WTC11 (cell line): ENCODE data around the gene DACT1. TPM values are rescaled to one million over a fixed set of nuclear protein-coding genes. Genes with fewer than 3 reads are reported as not detected.

Source experiments
- ATAC-seq: fragments of 200-7000 bp; cut with Tn5 transposase; 2 replicates; pipeline ENCODE4 v1.10.0; 2021; ENCODE audit warnings: mild to moderate bottlenecking, moderate library complexity
- CTCF ChIA-PET: fragments of 300-600 bp; sonication (Branson Sonifier 250); formaldehyde crosslinking; loops from one replicate; lab custom pipeline; 2021; ENCODE audit warnings: antibody characterized with exemption; lab: Charles Lee
- POLR2A ChIA-PET: fragments of 350-600 bp; sonication (Branson Sonifier 250); formaldehyde crosslinking; loops from one replicate; lab custom pipeline; 2021; ENCODE audit warnings: antibody characterized with exemption; lab: Charles Lee
- DNase-seq: peaks from one replicate; pipeline ENCODE4 v3.0.0; 2021; ENCODE audit warnings: low spot score
- H3K27ac Mint-ChIP-seq: 2 replicates; pipeline ENCODE4 v1.8.0; 2021; ENCODE audit warnings: mixed read lengths
- H3K27me3 Mint-ChIP-seq: 2 replicates; pipeline ENCODE4 v1.8.0; 2021; ENCODE audit warnings: low read depth, mild to moderate bottlenecking, moderate library complexity, mixed read lengths
- H3K36me3 Mint-ChIP-seq: 2 replicates; pipeline ENCODE4 v1.8.0; 2021; ENCODE audit warnings: mixed read lengths
- H3K4me1 Mint-ChIP-seq: 2 replicates; pipeline ENCODE4 v1.8.0; 2022; ENCODE audit warnings: mixed read lengths
- H3K4me3 Mint-ChIP-seq: 2 replicates; pipeline ENCODE4 v1.8.0; 2021; ENCODE audit warnings: mild to moderate bottlenecking, moderate library complexity, mixed read lengths
- H3K9me3 Mint-ChIP-seq: 2 replicates; pipeline ENCODE4 v1.8.0; 2021; ENCODE audit warnings: mixed read lengths
- ELF4 ChIP-seq: sonication (generic); formaldehyde crosslinking; IDR thresholded peaks from 2 replicates; pipeline ENCODE4 v1.8.1; 2022; ENCODE audit warnings: low read depth, mild to moderate bottlenecking, moderate library complexity, missing genetic modification reagents
- EMX1 ChIP-seq: fragments of 250-450 bp; sonication (Bioruptor Pico); IDR thresholded peaks from 2 replicates; pipeline ENCODE4 v1.8.0; 2021; ENCODE audit warnings: mild to moderate bottlenecking
- MXD4 ChIP-seq: fragments of 250-450 bp; sonication (Bioruptor Pico); IDR thresholded peaks from 2 replicates; pipeline ENCODE4 v1.8.0; 2021; ENCODE audit warnings: mild to moderate bottlenecking, moderate library complexity, borderline replicate concordance
- NR3C1 ChIP-seq: sonication (generic); formaldehyde crosslinking; conservative IDR thresholded peaks from 2 replicates; pipeline ENCODE4 v1.8.1; 2023; ENCODE audit warnings: low read depth, mild to moderate bottlenecking, missing genetic modification reagents
- PRRX2 ChIP-seq: fragments of 250-450 bp; sonication (Bioruptor Pico); IDR thresholded peaks from 2 replicates; pipeline ENCODE4 v1.8.0; 2021; ENCODE audit warnings: mild to moderate bottlenecking
- SMAD3 ChIP-seq: sonication (generic); formaldehyde crosslinking; IDR thresholded peaks from 2 replicates; pipeline ENCODE4 v1.8.0; 2022; ENCODE audit warnings: missing genetic modification reagents, mild to moderate bottlenecking, borderline replicate concordance
- SP1 ChIP-seq: sonication (generic); formaldehyde crosslinking; conservative IDR thresholded peaks from 2 replicates; pipeline ENCODE4 v1.8.1; 2022; ENCODE audit warnings: missing genetic modification reagents
- ZNF121 ChIP-seq: sonication (generic); formaldehyde crosslinking; IDR thresholded peaks from 2 replicates; pipeline ENCODE4 v1.8.0; 2023; ENCODE audit warnings: missing genetic modification reagents
- ZNF219 ChIP-seq: sonication (generic); formaldehyde crosslinking; IDR thresholded peaks from 2 replicates; pipeline ENCODE4 v1.8.0; 2023; ENCODE audit warnings: missing genetic modification reagents, mild to moderate bottlenecking, borderline replicate concordance
- ZNF317 ChIP-seq: sonication (generic); formaldehyde crosslinking; IDR thresholded peaks from 2 replicates; pipeline ENCODE4 v1.8.1; 2023; ENCODE audit warnings: low read depth, mild to moderate bottlenecking, moderate library complexity, missing genetic modification reagents, borderline replicate concordance
- ZNF416 ChIP-seq: fragments of 250-450 bp; sonication (Bioruptor Pico); IDR thresholded peaks from 2 replicates; pipeline ENCODE4 v1.9.0; 2021; ENCODE audit warnings: mild to moderate bottlenecking, inconsistent platforms
- total RNA-seq: library from RNA; stranded (reverse); gene quantifications from 3 replicates; pipeline ENCODE4 v1.2.3, GENCODE V29; 2021
- TF ChIP-seq, protein P1 (sequence below): sonication (generic); formaldehyde crosslinking; IDR thresholded peaks from 2 replicates; pipeline ENCODE4 v1.8.0; 2023; ENCODE audit warnings: mild to moderate bottlenecking, missing genetic modification reagents
- TF ChIP-seq, protein P2 (sequence below): sonication (generic); formaldehyde crosslinking; IDR thresholded peaks from 2 replicates; pipeline ENCODE4 v1.8.1; 2023; ENCODE audit warnings: mild to moderate bottlenecking, missing genetic modification reagents, borderline replicate concordance
- TF ChIP-seq, protein P3 (sequence below): sonication (generic); formaldehyde crosslinking; IDR thresholded peaks from 2 replicates; pipeline ENCODE4 v1.8.0; 2022; ENCODE audit warnings: mild to moderate bottlenecking, missing genetic modification reagents
- TF ChIP-seq, protein P4 (sequence below): sonication (generic); formaldehyde crosslinking; conservative IDR thresholded peaks from 2 replicates; pipeline ENCODE4 v1.8.1; 2023; ENCODE audit warnings: mild to moderate bottlenecking, low read depth, missing genetic modification reagents, moderate library complexity
- TF ChIP-seq, protein P5 (sequence below): fragments of 250-450 bp; sonication (Bioruptor Pico); IDR thresholded peaks from 2 replicates; pipeline ENCODE4 v1.9.0; 2021; ENCODE audit warnings: moderate library complexity, mild to moderate bottlenecking, inconsistent platforms, borderline replicate concordance
- TF ChIP-seq, protein P6 (sequence below): sonication (generic); formaldehyde crosslinking; IDR thresholded peaks from 2 replicates; pipeline ENCODE4 v1.8.1; 2022; ENCODE audit warnings: low read depth, missing genetic modification reagents, borderline replicate concordance
- TF ChIP-seq, protein P7 (sequence below): sonication (generic); formaldehyde crosslinking; conservative IDR thresholded peaks from 2 replicates; pipeline ENCODE4 v1.8.1; 2022; ENCODE audit warnings: mild to moderate bottlenecking, missing genetic modification reagents
- TF ChIP-seq, protein P8 (sequence below): sonication (generic); formaldehyde crosslinking; IDR thresholded peaks from 2 replicates; pipeline ENCODE4 v1.8.0; 2022; ENCODE audit warnings: mild to moderate bottlenecking, missing genetic modification reagents

The DACT1 gene
- total RNA-seq, 1 experiment from 2014 or later = 21.2 TPM

DNA sequence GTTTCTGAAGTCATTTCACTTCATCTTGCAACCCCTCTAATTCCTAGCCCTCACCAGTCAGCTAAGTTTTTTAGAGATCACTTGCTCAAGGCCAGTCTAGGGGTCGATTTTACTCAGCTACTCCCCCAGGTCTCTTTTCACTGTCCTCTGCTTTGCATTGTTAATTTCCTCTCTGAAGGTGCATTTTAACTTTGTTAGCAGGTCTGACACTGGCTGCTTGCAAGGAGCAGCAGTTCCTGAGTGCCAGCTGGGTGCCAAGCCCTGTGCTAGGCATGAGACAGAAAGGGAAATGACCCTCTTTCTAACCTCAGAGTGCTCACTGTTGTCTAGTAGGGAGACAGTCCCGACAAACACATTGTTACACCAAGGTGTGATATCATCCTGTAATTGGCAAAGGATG is 17.8 kb upstream of the DACT1 start:
- H3K9me3 Mint-ChIP-seq = no peaks in the 10 kb centered on the region
- H3K27ac Mint-ChIP-seq = peak overlapping the region; percentile 79
- ATAC-seq = peak; percentile 71
- ChIA-PET POLR2A (no interaction called here), CTCF (interaction anchor here (0.5 to 1.6 kb wide), 2 partner anchors 11 to 219 kb away, joined by 4 read pairs; no protein-coding TSS in a partner anchor)
- H3K36me3 Mint-ChIP-seq = no peaks in the 10 kb centered on the region
- TF ChIP-seq, protein P1, sequence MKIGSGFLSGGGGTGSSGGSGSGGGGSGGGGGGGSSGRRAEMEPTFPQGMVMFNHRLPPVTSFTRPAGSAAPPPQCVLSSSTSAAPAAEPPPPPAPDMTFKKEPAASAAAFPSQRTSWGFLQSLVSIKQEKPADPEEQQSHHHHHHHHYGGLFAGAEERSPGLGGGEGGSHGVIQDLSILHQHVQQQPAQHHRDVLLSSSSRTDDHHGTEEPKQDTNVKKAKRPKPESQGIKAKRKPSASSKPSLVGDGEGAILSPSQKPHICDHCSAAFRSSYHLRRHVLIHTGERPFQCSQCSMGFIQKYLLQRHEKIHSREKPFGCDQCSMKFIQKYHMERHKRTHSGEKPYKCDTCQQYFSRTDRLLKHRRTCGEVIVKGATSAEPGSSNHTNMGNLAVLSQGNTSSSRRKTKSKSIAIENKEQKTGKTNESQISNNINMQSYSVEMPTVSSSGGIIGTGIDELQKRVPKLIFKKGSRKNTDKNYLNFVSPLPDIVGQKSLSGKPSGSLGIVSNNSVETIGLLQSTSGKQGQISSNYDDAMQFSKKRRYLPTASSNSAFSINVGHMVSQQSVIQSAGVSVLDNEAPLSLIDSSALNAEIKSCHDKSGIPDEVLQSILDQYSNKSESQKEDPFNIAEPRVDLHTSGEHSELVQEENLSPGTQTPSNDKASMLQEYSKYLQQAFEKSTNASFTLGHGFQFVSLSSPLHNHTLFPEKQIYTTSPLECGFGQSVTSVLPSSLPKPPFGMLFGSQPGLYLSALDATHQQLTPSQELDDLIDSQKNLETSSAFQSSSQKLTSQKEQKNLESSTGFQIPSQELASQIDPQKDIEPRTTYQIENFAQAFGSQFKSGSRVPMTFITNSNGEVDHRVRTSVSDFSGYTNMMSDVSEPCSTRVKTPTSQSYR = no peak
- TF ChIP-seq, protein P2, sequence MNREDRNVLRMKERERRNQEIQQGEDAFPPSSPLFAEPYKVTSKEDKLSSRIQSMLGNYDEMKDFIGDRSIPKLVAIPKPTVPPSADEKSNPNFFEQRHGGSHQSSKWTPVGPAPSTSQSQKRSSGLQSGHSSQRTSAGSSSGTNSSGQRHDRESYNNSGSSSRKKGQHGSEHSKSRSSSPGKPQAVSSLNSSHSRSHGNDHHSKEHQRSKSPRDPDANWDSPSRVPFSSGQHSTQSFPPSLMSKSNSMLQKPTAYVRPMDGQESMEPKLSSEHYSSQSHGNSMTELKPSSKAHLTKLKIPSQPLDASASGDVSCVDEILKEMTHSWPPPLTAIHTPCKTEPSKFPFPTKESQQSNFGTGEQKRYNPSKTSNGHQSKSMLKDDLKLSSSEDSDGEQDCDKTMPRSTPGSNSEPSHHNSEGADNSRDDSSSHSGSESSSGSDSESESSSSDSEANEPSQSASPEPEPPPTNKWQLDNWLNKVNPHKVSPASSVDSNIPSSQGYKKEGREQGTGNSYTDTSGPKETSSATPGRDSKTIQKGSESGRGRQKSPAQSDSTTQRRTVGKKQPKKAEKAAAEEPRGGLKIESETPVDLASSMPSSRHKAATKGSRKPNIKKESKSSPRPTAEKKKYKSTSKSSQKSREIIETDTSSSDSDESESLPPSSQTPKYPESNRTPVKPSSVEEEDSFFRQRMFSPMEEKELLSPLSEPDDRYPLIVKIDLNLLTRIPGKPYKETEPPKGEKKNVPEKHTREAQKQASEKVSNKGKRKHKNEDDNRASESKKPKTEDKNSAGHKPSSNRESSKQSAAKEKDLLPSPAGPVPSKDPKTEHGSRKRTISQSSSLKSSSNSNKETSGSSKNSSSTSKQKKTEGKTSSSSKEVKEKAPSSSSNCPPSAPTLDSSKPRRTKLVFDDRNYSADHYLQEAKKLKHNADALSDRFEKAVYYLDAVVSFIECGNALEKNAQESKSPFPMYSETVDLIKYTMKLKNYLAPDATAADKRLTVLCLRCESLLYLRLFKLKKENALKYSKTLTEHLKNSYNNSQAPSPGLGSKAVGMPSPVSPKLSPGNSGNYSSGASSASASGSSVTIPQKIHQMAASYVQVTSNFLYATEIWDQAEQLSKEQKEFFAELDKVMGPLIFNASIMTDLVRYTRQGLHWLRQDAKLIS (CRISPR knock-in tag) = no peak
- TF ChIP-seq EMX1 = no peak
- no peak for TF ChIP-seq ZNF416 (CRISPR knock-in tag)
- TF ChIP-seq ZNF317 (CRISPR knock-in tag) = no peak
- no peak for TF ChIP-seq ELF4 (CRISPR knock-in tag)
- TF ChIP-seq ZNF219 (CRISPR knock-in tag) = no peak
- TF ChIP-seq PRRX2 (CRISPR knock-in tag) = no peak
- TF ChIP-seq SMAD3 (CRISPR knock-in tag) = no peak
- TF ChIP-seq, protein P3, sequence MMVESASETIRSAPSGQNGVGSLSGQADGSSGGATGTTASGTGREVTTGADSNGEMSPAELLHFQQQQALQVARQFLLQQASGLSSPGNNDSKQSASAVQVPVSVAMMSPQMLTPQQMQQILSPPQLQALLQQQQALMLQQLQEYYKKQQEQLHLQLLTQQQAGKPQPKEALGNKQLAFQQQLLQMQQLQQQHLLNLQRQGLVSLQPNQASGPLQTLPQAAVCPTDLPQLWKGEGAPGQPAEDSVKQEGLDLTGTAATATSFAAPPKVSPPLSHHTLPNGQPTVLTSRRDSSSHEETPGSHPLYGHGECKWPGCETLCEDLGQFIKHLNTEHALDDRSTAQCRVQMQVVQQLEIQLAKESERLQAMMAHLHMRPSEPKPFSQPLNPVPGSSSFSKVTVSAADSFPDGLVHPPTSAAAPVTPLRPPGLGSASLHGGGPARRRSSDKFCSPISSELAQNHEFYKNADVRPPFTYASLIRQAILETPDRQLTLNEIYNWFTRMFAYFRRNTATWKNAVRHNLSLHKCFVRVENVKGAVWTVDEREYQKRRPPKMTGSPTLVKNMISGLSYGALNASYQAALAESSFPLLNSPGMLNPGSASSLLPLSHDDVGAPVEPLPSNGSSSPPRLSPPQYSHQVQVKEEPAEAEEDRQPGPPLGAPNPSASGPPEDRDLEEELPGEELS (CRISPR knock-in tag) = no peak
- TF ChIP-seq, protein P4, sequence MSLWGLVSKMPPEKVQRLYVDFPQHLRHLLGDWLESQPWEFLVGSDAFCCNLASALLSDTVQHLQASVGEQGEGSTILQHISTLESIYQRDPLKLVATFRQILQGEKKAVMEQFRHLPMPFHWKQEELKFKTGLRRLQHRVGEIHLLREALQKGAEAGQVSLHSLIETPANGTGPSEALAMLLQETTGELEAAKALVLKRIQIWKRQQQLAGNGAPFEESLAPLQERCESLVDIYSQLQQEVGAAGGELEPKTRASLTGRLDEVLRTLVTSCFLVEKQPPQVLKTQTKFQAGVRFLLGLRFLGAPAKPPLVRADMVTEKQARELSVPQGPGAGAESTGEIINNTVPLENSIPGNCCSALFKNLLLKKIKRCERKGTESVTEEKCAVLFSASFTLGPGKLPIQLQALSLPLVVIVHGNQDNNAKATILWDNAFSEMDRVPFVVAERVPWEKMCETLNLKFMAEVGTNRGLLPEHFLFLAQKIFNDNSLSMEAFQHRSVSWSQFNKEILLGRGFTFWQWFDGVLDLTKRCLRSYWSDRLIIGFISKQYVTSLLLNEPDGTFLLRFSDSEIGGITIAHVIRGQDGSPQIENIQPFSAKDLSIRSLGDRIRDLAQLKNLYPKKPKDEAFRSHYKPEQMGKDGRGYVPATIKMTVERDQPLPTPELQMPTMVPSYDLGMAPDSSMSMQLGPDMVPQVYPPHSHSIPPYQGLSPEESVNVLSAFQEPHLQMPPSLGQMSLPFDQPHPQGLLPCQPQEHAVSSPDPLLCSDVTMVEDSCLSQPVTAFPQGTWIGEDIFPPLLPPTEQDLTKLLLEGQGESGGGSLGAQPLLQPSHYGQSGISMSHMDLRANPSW (CRISPR knock-in tag) = no peak
- TF ChIP-seq ZNF121 (CRISPR knock-in tag) = no peak
- TF ChIP-seq, protein P5, sequence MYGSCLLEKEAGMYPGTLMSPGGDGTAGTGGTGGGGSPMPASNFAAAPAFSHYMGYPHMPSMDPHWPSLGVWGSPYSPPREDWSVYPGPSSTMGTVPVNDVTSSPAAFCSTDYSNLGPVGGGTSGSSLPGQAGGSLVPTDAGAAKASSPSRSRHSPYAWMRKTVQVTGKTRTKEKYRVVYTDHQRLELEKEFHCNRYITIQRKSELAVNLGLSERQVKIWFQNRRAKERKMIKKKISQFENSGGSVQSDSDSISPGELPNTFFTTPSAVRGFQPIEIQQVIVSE = no peak
- TF ChIP-seq, protein P6, sequence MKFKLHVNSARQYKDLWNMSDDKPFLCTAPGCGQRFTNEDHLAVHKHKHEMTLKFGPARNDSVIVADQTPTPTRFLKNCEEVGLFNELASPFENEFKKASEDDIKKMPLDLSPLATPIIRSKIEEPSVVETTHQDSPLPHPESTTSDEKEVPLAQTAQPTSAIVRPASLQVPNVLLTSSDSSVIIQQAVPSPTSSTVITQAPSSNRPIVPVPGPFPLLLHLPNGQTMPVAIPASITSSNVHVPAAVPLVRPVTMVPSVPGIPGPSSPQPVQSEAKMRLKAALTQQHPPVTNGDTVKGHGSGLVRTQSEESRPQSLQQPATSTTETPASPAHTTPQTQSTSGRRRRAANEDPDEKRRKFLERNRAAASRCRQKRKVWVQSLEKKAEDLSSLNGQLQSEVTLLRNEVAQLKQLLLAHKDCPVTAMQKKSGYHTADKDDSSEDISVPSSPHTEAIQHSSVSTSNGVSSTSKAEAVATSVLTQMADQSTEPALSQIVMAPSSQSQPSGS (CRISPR knock-in tag) = no peak
- TF ChIP-seq, protein P7, sequence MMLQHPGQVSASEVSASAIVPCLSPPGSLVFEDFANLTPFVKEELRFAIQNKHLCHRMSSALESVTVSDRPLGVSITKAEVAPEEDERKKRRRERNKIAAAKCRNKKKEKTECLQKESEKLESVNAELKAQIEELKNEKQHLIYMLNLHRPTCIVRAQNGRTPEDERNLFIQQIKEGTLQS (CRISPR knock-in tag) = no peak
- no peak for TF ChIP-seq SP1
- TF ChIP-seq NR3C1 (CRISPR knock-in tag) = no peak
- no peak for TF ChIP-seq MXD4
- TF ChIP-seq, protein P8, sequence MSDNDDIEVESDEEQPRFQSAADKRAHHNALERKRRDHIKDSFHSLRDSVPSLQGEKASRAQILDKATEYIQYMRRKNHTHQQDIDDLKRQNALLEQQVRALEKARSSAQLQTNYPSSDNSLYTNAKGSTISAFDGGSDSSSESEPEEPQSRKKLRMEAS (CRISPR knock-in tag) = no peak
- peaks cover 3% of the 10 kb centered on the region; the same call in 1 of the 2 replicates for H3K27me3 Mint-ChIP-seq
- no peak overlapping the region for H3K4me3 Mint-ChIP-seq
- peaks cover 52% of the 10 kb centered on the region for H3K4me1 Mint-ChIP-seq
- DNase-seq = no peak
